Measurements from ENCODE around the gene SNAI3. TPM values are rescaled to one million over a fixed set of nuclear protein-coding genes. Genes with fewer than 3 reads are reported as not detected.

The SNAI3 gene
- total and polyA plus RNA-seq, 9 of the 15 experiments (the other 6 are each of a cell fraction or from before 2014, with no cell fraction given) = 0.04 to 4.1 (median 0.80) TPM; not detected in 1

- TF ChIP-seq ZNF280B (CRISPR knock-in tag; IDR thresholded peaks at IDR 0.05) (no peak), ZFP36 (IDR thresholded peaks at IDR 0.05; ENCODE audit: low read depth, low read length, partially characterized antibody) (peak; percentile 57), KDM4B (IDR thresholded peaks at IDR 0.05; ENCODE audit: borderline replicate concordance in 2 of 2, low read depth in 1 of 2) (no peak), EWSR1 (IDR thresholded peaks at IDR 0.05; ENCODE audit: borderline replicate concordance, low read depth, partially characterized antibody) (no peak), POLR2G (IDR thresholded peaks at IDR 0.05; ENCODE audit: low read depth, low read length) (0 out of 2 replicates have a peak, but pooled peaks have one; percentile 3), ETV1 (tag; conservative IDR thresholded peaks at IDR 0.05; ENCODE audit: low read depth) (no peak), PCBP1 (IDR thresholded peaks at IDR 0.05; ENCODE audit: low read depth, low read length, poor library complexity, severe bottlenecking) (peak; percentile 75), ELK1 (CRISPR knock-in tag; IDR thresholded peaks at IDR 0.05) (no peak), ZBTB9 (CRISPR knock-in tag; IDR thresholded peaks at IDR 0.05) (no peak), NKRF (IDR thresholded peaks at IDR 0.05; ENCODE audit: borderline replicate concordance) (no peak), ETV5 (CRISPR knock-in tag; IDR thresholded peaks at IDR 0.05; ENCODE audit: low read depth) (no peak), ZNF175 (CRISPR knock-in tag; IDR thresholded peaks at IDR 0.05; ENCODE audit: low read depth) (no peak), CHCHD3 (CRISPR knock-in tag; IDR thresholded peaks at IDR 0.05) (no peak), ZNF639 (CRISPR knock-in tag; conservative IDR thresholded peaks at IDR 0.05 in 1 of 2, IDR thresholded peaks at IDR 0.05 in 1 of 2) (no peak), ZNF740 (CRISPR knock-in tag; IDR thresholded peaks at IDR 0.05) (peak; percentile 91), ZNF740 (tag; IDR thresholded peaks at IDR 0.05) (no peak)
Measured at GRCh38 chr16:88638323-88639230, 47.7 kb downstream of the SNAI3 start, which contains the start of gene IL17C (continued).

All from K562 (cell line).